Heart left ventricle (tissue), 16 donors: ENCODE data around the gene ZNF674. TPM values are rescaled to one million over a fixed set of nuclear protein-coding genes. Genes with fewer than 3 reads are reported as not detected.

Experiments used
- ATAC-seq, 4 donors: fragments of 200-7000 bp; cut with Tn5 transposase; one replicate each; pipeline ENCODE4 v1.9.1; 2020 to 2022; ENCODE audit warnings: moderate library complexity in 4 of 4, mild to moderate bottlenecking in 3 of 4, moderate number of reproducible peaks in 1 of 4
- DNase-seq, 5 donors: peaks; one replicate each; pipeline ENCODE4 v3.0.0-alpha.2; 2020
- H3K27ac ChIP-seq, 12 donors: fragments of 200-600 bp; sonication (generic) in 4 of 12; one replicate each; pipeline versions ENCODE4 v1.5.0 to v1.8.0; 2016 to 2022; ENCODE audit warnings: mild to moderate bottlenecking in 2 of 12
- H3K27me3 ChIP-seq, 9 donors: fragments of 200-600 bp; sonication (generic) in 2 of 9; one replicate each; pipeline versions ENCODE4 v1.5.1 to v1.8.0; 2016 to 2022; ENCODE audit warnings: mild to moderate bottlenecking in 3 of 9
- H3K36me3 ChIP-seq, 9 donors: fragments of 200-600 bp; sonication (generic) in 2 of 9; one replicate each; pipeline versions ENCODE4 v1.5.0 to v1.8.0; 2018 to 2022; ENCODE audit warnings: mild to moderate bottlenecking in 2 of 9
- H3K4me1 ChIP-seq, 12 donors: fragments of 200-600 bp; sonication (generic) in 4 of 12; one replicate each; pipeline versions ENCODE4 v1.5.0 to v1.8.0; 2016 to 2022; ENCODE audit warnings: mild to moderate bottlenecking in 3 of 12
- H3K4me3 ChIP-seq, 12 donors: fragments of 200-600 bp; sonication (generic) in 4 of 12; one replicate each; pipeline versions ENCODE4 v1.5.0 to v1.8.0; 2017 to 2022; ENCODE audit warnings: mild to moderate bottlenecking in 9 of 12, moderate library complexity in 4 of 12
- H3K9me3 ChIP-seq, 12 donors: fragments of 200-600 bp; sonication (generic) in 4 of 12; one replicate each; pipeline versions ENCODE4 v1.5.0 to v1.8.0; 2016 to 2022; ENCODE audit warnings: mild to moderate bottlenecking in 1 of 12
- POLR2A ChIP-seq, 2 donors: fragments of 450-650 bp; IDR thresholded peaks; one replicate each; pipeline ENCODE4 v1.6.1; 2017; ENCODE audit warnings: antibody characterized with exemption in 2 of 2, mild to moderate bottlenecking in 2 of 2, moderate library complexity in 2 of 2
- WGBS, 4 donors: extraction: QIAGEN DNeasy Blood & Tissue Kit in 2 of 4; methylation state at CpG; one replicate each; pipeline versions ENCODE4 v1.1.5 to v1.1.7; 2013 to 2018; 5-methylcytosine and 5-hydroxymethylcytosine counted together
- intact Hi-C, 10 donors: fragments of 100-400 bp; cut with DNase I; formaldehyde crosslinking; loops; one replicate each; pipeline versions ENCODE4 v1.11.1 to v1.14.2; 2022
- polyA plus RNA-seq, 2 donors: library from polyadenylated mRNA; stranded (reverse); fragments of 200-250 nt; gene quantifications; one replicate each; pipeline ENCODE4 v1.2.3, GENCODE V29; 2013
- total RNA-seq, 9 donors: library from RNA; depleted of rRNA in 2 of 9; stranded (reverse); fragments of >200 nt in 2 of 9; fragmentation: NEBNext Ultra II Directional in 3 of 9; extraction: Animal tissue kit (Norgen Biotek cat#: 25700) in 3 of 9; gene quantifications; one replicate each; pipeline versions ENCODE4 v1.1.0 to v1.2.4, GENCODE V29; 2016 to 2023
- TF ChIP-seq, protein P1 (sequence below), 12 donors: fragments of 200-600 bp; sonication (generic) in 4 of 12; IDR thresholded peaks; one replicate each; pipeline versions ENCODE4 v1.5.0 to v1.8.0; 2018 to 2022; ENCODE audit warnings: antibody characterized with exemption in 12 of 12, mild to moderate bottlenecking in 5 of 12
- donor health status: ischemic (EF 13 %, LVEDD 7.1; RV severe dilation, severe dysfunction).
- donor health status: healthy with polysubstance abuse.
- donor health status: DM: no; HTN: yes; CAD: no.
- donor health status: DM: no; HTN: no; CAD: no.
- donor health status: ischemic (EF 25% LVEDD 6.9; RV normal size, moderate dysfunction).
- donor health status: ischemic (EF 25% LVEDD 5.7; RV mildly dilated, moderate dysfunction).
- donor health status: healthy.
- donor health status: DM: yes; HTN: yes; CAD: no.
- donor health status: ischemic (EF 35%, LVEDD 5.7; RV mildly dilated, moderate dysfunction).
- donor health status: nonischemic (EF 11% LVEDD 7.7; RV severe dilation, severe dysfunction).
- donor health status: DM: yes; HTN: yes; CAD: no.
- donor health status: PGD.
- donor health status: ischemic (EF 29% LVEDD 5.4; RV normal size, mild dysfunction).
- donor health status: nonischemic (EF 23%, LVEDD 6.1; RV moderate dilation, normal function).

The ZNF674 gene
- total and polyA plus RNA-seq, 11 donors, result 0.81 to 5.6 (median 2.6) TPM

DNA sequence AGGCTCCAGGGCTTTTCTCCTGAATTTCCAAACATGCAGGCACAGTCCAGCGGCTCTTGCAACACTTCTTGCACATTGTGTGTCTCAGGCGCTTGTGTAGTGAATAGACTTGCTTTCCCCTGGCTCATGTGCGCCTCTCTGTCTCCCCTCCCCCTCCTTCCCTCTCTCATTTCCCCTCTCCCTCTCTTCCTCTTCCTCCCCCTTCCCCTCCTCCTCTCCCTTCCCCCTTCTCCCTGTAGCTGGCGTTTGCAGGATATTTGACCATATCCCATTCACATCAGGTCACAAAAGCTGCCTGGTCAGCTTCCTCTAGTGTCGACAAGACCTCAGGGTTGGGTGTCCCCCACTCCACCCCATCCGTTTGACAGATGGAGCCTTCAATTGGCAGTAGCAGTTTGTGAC, 30.8 kb upstream of the ZNF674 start:
- Histone ChIP-seq H3K27me3 (no peaks in the 10 kb centered on the region), H3K4me3 (peak overlapping the region in 11 of 12 donors; percentile 42 to 89 (median 67)), H3K9me3 (no peaks in the 10 kb centered on the region), H3K27ac (peak overlapping the region; percentile 70 to 85 (median 81)), H3K4me1 (peaks cover 0 to 23% (median 7%) of the 10 kb centered on the region in 12 donors), H3K36me3 (no peaks in the 10 kb centered on the region)
- TF ChIP-seq, protein P1, sequence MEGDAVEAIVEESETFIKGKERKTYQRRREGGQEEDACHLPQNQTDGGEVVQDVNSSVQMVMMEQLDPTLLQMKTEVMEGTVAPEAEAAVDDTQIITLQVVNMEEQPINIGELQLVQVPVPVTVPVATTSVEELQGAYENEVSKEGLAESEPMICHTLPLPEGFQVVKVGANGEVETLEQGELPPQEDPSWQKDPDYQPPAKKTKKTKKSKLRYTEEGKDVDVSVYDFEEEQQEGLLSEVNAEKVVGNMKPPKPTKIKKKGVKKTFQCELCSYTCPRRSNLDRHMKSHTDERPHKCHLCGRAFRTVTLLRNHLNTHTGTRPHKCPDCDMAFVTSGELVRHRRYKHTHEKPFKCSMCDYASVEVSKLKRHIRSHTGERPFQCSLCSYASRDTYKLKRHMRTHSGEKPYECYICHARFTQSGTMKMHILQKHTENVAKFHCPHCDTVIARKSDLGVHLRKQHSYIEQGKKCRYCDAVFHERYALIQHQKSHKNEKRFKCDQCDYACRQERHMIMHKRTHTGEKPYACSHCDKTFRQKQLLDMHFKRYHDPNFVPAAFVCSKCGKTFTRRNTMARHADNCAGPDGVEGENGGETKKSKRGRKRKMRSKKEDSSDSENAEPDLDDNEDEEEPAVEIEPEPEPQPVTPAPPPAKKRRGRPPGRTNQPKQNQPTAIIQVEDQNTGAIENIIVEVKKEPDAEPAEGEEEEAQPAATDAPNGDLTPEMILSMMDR (IDR thresholded peaks at IDR 0.05), result no peak
- no peak for TF ChIP-seq POLR2A (IDR thresholded peaks at IDR 0.05)
- 4 to 32% (median 16%) methylated on average over 6 of the region's 6 CpGs for WGBS, 4 donors
- DNase-seq (peak in 4 of 5 donors; percentile 34 to 49 (median 42)), ATAC-seq (peak; percentile 8 to 41 (median 21))
- intact Hi-C loops, result loop anchor here in 3 of 10 donors (1.0 to 2.0 kb wide), 3 partner anchors 53 to 67 kb away; no protein-coding TSS in a partner anchor

DNA sequence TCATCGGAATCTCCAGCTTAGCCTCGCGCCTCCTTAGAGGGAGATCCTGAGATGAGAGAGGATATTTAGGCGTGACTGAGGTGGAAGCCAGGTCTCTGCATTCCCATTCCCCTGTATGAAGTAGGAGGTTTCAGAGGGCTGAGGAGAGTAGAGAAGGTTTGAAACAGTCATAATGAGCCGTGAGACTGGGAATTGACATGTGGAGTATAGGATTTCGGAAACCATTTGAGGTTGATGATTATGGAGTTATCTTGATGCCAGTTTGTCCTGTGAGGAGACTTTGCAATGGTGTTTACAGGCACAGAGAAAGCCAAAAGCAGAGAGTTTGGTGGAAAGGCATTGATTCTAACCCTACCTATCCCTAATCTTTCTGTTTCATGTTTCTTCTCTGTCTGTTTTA, 30.4 kb upstream of the ZNF674 start:
- Histone ChIP-seq H3K27ac (peak overlapping the region; percentile 70 to 85 (median 81)), H3K4me1 (peaks cover 0 to 23% (median 7%) of the 10 kb centered on the region in 12 donors), H3K9me3 (no peaks in the 10 kb centered on the region), H3K36me3 (no peaks in the 10 kb centered on the region), H3K27me3 (no peaks in the 10 kb centered on the region), H3K4me3 (peak overlapping the region; percentile 33 to 89 (median 67))
- WGBS, 4 donors, result 11 to 56% (median 30%) methylated on average over 6 of the region's 6 CpGs
- DNase-seq (no peak), ATAC-seq (no peak)
- TF ChIP-seq, protein P1 (IDR thresholded peaks at IDR 0.05), result no peak
- no peak for TF ChIP-seq POLR2A (IDR thresholded peaks at IDR 0.05)
- intact Hi-C loops, result loop anchor here in 2 of 10 donors (2.0 kb wide), 2 partner anchors 53 to 67 kb away; no protein-coding TSS in a partner anchor

DNA sequence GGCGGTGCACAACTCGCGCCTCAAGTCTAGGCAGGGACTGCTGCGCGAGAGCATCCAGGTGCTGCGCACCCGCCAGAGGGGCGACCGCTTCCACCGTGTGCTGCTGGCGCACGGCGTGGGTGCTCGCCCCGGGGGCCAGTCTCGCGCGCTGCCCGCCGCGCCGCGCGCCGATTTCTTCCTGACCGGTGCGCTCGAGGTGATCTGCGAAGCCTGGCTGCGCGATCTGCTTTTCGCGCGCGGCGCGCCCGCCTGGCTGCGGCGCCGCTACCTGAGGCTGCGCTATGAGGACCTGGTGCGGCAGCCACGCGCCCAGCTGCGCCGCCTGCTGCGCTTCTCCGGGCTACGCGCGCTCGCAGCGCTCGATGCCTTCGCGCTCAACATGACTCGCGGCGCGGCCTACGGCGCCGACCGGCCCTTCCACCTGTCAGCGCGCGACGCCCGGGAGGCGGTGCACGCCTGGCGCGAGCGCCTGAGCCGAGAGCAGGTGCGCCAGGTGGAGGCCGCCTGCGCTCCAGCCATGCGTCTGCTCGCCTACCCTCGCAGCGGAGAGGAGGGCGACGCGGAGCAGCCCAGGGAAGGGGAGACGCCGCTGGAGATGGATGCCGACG, 29.7 kb upstream of the ZNF674 start:
- Histone ChIP-seq H3K4me3 (peak overlapping the region; percentile 33 to 89 (median 67)), H3K27ac (peak overlapping the region; percentile 70 to 85 (median 81)), H3K36me3 (no peaks in the 10 kb centered on the region), H3K4me1 (peaks cover 0 to 23% (median 7%) of the 10 kb centered on the region in 12 donors), H3K9me3 (no peaks in the 10 kb centered on the region), H3K27me3 (no peaks in the 10 kb centered on the region)
- peak in 2 of 4 donors; percentile 4 to 14 for ATAC-seq
- 0 to 55% (median 20%) methylated on average over 35 to 90 of the region's 90 CpGs for WGBS, 4 donors
- intact Hi-C loops, result loop anchor here (2.0 to 5.0 kb wide), 4 partner anchors 54 to 112 kb away; no protein-coding TSS in a partner anchor
- peak in 3 of 5 donors; percentile 30 to 63 (median 51) for DNase-seq
- TF ChIP-seq, protein P1 (IDR thresholded peaks at IDR 0.05), result no peak
- TF ChIP-seq POLR2A (IDR thresholded peaks at IDR 0.05), result no peak
